Dermis blood vessel endothelial cell (primary cell): ENCODE data around the gene NCAM2. TPM values are rescaled to one million over a fixed set of nuclear protein-coding genes. Genes with fewer than 3 reads are reported as not detected.

Source experiments
- DNase-seq: peaks from one replicate; pipeline ENCODE4 v3.0.0; 2010
- total RNA-seq: library from RNA; depleted of rRNA; stranded (reverse); fragments of >200 nt; gene quantifications from 2 replicates; pipeline ENCODE4 v1.2.3, GENCODE V29; 2014

Gene NCAM2
- total RNA-seq, result 0.17 and 0.42 TPM in 2 replicates

- DNase-seq, result peak; percentile 20
Measured at GRCh38 chr21:20997636-20998455, at the start of gene NCAM2. NCAM2 (plus strand) TSS chr21:20998409.

GRCh38 chr21:20949884-20950283 is 48.3 kb upstream of the NCAM2 start:
- DNase-seq, result no peak

DNA sequence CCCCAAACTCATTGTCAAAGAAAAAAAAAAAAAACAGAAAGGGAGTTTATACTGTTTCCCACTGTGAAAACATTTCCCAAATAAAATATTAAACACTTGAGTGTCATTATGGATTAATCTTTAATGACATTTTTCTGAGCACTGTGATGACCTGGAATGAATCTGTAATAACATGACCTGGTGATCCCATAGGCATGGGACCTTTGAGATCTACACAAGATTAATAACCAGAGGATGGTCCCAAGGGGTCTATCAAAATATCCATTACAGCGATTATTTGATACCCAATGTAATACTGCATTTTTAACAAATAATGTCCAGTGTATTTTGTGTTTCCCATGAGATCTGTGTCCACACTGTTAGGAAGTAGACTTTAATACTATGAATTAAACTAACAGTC is 32.4 kb upstream of the NCAM2 start:
- DNase-seq, result no peak

GRCh38 chr21:20968391-20968790 is 29.8 kb upstream of the NCAM2 start:
- no peak for DNase-seq

DNA sequence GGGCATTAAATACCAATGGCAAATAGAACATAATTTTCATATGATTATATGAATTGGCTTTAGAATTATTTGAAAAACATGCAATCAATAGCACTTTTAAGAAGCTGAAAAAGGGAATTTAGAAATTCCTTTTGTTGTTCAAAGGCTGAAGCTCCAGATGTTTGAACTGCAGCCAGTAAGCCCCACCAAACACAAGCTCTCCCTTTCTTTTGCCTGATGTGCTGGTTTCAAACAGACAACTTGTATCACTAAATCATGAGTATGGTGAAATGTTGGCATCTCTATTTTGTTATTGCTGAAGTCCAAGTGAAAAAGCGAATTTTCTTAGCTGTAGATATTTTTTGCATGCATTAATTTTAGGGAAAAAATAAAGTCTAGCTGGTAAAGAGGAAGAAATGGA is 27.5 kb upstream of the NCAM2 start:
- no peak for DNase-seq

- DNase-seq, result peak; percentile 21
Measured at GRCh38 chr21:20971296-20971921, 26.8 kb upstream of the NCAM2 start.

GRCh38 chr21:20994790-20995189 is 3.4 kb upstream of the NCAM2 start:
- no peak for DNase-seq

DNA sequence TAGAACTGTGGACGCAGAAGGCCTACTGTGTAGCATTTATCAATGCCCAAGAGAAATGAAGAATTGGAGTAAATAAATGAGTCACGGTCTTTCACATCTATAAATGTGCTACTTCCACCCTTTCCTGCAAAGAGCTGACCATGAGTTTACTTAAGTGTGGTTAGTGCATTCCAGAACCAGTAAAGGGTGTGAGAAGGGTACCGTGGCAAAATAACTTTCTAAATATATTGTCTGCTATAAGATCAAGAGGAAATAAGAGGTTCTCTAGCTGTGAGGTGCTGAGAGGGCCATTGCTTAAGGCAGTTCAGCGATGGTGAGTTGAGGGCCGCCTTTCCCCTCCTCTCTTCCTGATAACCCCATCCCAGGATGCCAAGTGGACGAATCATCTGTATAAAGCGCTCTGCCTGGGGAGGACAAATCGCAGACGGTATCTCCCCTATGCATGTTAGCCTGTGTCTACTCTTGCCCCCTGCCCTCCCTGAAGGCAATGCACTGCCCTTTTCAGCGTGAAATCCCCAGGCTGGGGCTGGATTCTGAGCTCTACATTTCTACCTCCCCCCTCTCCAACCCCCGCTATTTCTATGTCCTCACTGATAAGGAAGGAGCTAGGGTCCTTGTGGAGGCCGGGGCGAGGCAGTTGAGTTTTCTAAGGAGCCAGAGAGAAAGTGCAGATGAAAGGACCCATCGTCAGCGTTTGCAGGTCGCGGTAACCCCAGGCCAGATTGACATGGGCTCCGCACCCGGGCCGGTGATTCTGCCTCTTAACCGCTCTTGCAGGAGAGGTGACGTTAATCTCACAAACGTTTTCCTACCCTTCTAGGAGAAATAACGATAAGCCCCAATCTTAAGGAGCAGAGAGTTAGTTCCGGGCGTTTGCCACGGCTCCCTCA is 1.5 kb upstream of the NCAM2 start:
- DNase-seq, result no peak

GRCh38 chr21:20997311-20997635 is 936 bp upstream of the NCAM2 start:
- DNase-seq, result no peak

GRCh38 chr21:20998456-20998789 is 214 bp downstream of the NCAM2 start:
- no peak for DNase-seq

DNA sequence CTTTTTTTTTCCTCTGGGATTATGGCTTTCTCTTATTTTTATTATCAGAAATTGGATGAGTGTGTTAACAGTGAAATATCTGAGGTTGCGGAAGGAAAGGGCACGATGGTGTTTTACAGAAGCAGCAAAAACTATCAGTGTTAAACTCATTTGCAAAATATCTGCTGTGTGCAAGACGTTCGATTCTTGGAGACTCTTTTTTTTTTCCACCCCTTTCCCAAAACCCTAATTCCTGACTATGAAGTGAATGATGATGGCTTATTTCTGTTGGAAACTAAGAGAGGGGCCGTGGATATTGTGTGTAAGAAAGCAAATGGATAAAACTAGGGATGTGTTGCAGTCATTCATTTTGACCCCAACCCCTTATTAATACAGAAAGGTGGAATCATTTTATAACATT is 677 bp downstream of the NCAM2 start:
- no peak for DNase-seq

DNA sequence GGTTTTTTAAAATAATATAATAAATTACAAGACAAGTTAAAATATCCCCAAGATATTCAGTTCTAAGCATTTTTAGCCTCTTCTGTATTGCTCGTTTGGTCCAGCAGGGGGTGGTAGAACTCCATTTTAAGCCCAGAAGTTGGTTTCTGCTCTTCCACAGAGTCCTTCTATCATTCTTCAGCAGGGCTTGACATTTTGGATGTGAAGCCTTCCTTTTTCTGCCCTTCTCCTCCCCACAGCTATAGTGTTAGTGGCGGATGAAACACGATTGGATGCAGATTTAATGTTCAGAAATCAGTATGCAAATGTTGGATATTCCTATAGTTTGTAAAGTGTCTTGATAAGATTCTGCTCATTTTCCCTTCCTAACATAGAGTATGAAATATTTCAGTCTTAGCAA is 1.4 kb downstream of the NCAM2 start:
- peak; percentile 38 for DNase-seq

GRCh38 chr21:21000591-21001175 is 2.5 kb downstream of the NCAM2 start:
- no peak for DNase-seq

- DNase-seq, result no peak
Measured at GRCh38 chr21:21001591-21002100, 3.4 kb downstream of the NCAM2 start.

DNA sequence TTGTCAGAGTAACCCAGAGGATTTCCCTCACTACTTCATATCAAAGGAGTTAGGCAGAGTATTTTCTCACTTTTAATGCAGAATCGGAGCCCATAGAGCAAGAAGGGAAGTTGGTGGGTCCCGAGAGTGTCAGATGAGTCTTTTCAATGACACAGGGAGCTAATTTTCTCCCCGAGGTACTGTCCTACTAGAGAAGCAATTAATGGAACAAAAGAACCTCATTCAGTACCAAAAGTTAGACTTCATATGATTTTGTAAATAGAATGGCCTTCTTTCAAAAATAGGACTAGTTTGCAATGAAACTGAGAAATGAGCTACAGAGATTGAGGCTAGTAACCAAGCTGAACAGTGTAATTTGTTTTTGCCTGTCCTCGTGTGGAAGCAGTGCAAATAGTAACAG is 3.9 kb downstream of the NCAM2 start:
- no peak for DNase-seq

- DNase-seq, result peak; percentile 7
Measured at GRCh38 chr21:21003701-21004100, 5.5 kb downstream of the NCAM2 start.

DNA sequence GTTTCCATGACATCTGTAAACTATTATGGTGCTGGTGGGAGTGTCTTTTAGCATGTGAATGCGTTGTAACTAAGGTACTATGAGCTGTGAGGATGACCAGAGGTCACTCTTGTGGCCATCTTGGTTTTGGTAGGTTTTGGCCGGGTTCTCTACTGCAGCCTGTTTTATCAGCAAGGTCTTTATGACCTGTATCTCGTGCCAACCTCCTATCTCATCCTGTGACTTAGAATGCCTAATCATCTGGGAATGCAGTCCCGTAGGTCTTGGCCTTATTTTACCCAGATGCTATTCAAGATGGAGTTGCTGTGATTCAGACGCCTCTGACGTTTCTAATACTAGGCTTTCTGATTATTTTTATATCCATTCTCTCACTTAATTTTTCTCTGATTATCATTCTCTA is 9.4 kb downstream of the NCAM2 start:
- DNase-seq, result no peak

GRCh38 chr21:21010228-21010627 is 12.0 kb downstream of the NCAM2 start:
- no peak for DNase-seq

- no peak for DNase-seq
Measured at GRCh38 chr21:21010698-21011097, 12.5 kb downstream of the NCAM2 start.

DNA sequence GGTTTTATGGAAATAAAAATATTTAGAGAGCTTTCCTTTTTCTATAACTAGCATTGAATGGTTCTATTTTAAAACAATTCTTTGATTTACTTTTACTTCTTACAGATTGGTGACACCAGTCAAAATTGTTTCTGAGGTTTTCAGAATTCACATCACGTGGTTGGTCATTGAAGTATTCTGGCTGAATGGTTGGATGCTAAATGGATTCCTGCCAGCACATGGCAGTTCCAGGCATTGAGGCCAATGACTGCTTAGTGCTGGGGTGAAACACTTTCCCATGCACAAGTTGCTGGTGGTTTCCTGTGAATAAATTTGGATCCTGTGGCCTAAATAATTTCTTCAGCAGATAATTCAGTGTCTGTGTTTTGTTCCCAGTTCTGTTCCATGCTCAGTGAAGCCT is 20.6 kb downstream of the NCAM2 start:
- DNase-seq, result no peak

- no peak for DNase-seq
Measured at GRCh38 chr21:21019681-21020080, 21.5 kb downstream of the NCAM2 start.

DNA sequence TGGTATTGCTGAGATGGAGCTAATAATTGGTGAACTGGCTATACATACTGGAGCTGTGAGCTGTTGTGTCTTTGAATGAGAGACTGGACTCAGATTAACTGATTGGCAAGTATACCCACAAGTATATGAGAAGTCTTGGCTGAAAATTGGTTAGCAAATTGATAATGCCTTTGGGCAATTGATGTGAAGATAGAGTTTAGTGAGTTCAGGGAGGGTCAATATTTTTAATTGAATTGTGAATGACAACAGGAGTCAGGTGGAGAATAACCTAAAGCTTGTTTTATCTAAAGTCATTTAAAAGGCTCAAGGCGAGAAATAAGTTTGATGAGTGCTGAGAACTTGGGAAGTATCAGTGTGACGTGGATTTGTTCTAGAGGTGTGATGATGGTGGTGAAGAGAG is 27.5 kb downstream of the NCAM2 start:
- DNase-seq, result no peak

GRCh38 chr21:21028275-21028820 is 30.1 kb downstream of the NCAM2 start:
- no peak for DNase-seq
